ENCODE measurements around the gene ADGRL3. TPM values are rescaled to one million over a fixed set of nuclear protein-coding genes. Genes with fewer than 3 reads are reported as not detected.
A peak's percentile ranks its signal among the peaks of the same experiment; 100 is the strongest.

ADGRL3 gene
- total RNA-seq, 1 donor from 2014 or later = 93.6 TPM

GRCh38 chr4:61666244-61666643, 466.1 kb downstream of the ADGRL3 start:
- no peaks in the 10 kb centered on the region for H4K20me1 ChIP-seq (ENCODE audit: low read depth)
- Mint-ChIP-seq H3K4me3 (no peak overlapping the region), H3K36me3 (peaks cover 21% of the 10 kb centered on the region), H3K27me3 (ENCODE audit: insufficient read depth, low read depth) (peaks cover 7% of the 10 kb centered on the region), H3K27ac (peak overlapping the region; percentile 70), H3K9me3 (peaks cover 13% of the 10 kb centered on the region), H3K4me1 (peaks cover 10% of the 10 kb centered on the region)
- no peaks in the 10 kb centered on the region for H3K79me2 ChIP-seq (ENCODE audit: low read depth)
- H3K4me1 ChIP-seq = peaks cover 13% of the 10 kb centered on the region
- H3K9me3 ChIP-seq (ENCODE audit: low read depth) = no peaks in the 10 kb centered on the region
- no peaks in the 10 kb centered on the region for H3F3A ChIP-seq (ENCODE audit: low read depth)
- no peak overlapping the region for H2AFZ ChIP-seq (replicated peaks)
- DNase-seq (ENCODE audit: low spot score) = peak; percentile 36
- no peak overlapping the region for H3K9ac ChIP-seq
- H3K36me3 ChIP-seq = no peaks in the 10 kb centered on the region
- H3K27me3 ChIP-seq = no peaks in the 10 kb centered on the region
- peak overlapping the region; percentile 48 for H3K27ac ChIP-seq
- TF ChIP-seq CTCF (IDR thresholded peaks at IDR 0.05) (no peak), EZH2phosphoT487 (IDR thresholded peaks at IDR 0.05) (no peak), EZH2 (IDR thresholded peaks at IDR 0.05) (no peak)
- peak overlapping the region; percentile 31 for H3K4me2 ChIP-seq
- H3K4me3 ChIP-seq = no peak overlapping the region

DNA sequence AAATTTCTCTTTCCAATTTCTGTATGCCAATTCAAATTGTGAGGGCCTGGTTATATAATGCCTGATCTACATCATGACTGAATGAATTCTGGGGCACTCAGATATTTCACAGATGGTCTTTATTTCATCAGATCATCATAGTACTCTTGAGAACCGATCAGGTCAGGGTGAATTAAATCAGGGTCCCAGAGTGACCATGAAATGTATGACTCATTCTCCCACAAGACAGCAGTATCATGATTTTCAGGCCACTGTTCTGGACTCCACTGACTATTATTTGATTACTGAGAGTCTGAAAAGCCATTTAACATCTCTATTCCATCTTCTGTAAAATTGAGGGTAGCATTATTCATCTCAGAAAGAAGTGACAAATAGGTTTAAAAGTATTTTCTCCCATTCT, 471.5 kb downstream of the ADGRL3 start:
- Histone ChIP-seq H3K4me3 (no peak overlapping the region), H3K36me3 (no peaks in the 10 kb centered on the region), H3K9ac (no peak overlapping the region), H3K9me3 (ENCODE audit: low read depth) (no peaks in the 10 kb centered on the region), H3F3A (ENCODE audit: low read depth) (peaks cover 4% of the 10 kb centered on the region), H3K4me2 (no peak overlapping the region), H3K27ac (no peak overlapping the region), H4K20me1 (ENCODE audit: low read depth) (no peaks in the 10 kb centered on the region), H3K27me3 (no peaks in the 10 kb centered on the region), H3K4me1 (peaks cover 2% of the 10 kb centered on the region), H2AFZ (replicated peaks) (no peak overlapping the region), H3K79me2 (ENCODE audit: low read depth) (no peaks in the 10 kb centered on the region)
- no peak for TF ChIP-seq EZH2 (IDR thresholded peaks at IDR 0.05)
- no peak for TF ChIP-seq CTCF (IDR thresholded peaks at IDR 0.05)
- TF ChIP-seq EZH2phosphoT487 (IDR thresholded peaks at IDR 0.05) = no peak
- Mint-ChIP-seq H3K27ac (no peak overlapping the region), H3K36me3 (peaks cover 21% of the 10 kb centered on the region), H3K4me3 (no peak overlapping the region), H3K9me3 (peaks cover 8% of the 10 kb centered on the region), H3K4me1 (no peaks in the 10 kb centered on the region), H3K27me3 (ENCODE audit: insufficient read depth, low read depth) (peaks cover 2% of the 10 kb centered on the region)
- DNase-seq (ENCODE audit: low spot score) = no peak

DNA sequence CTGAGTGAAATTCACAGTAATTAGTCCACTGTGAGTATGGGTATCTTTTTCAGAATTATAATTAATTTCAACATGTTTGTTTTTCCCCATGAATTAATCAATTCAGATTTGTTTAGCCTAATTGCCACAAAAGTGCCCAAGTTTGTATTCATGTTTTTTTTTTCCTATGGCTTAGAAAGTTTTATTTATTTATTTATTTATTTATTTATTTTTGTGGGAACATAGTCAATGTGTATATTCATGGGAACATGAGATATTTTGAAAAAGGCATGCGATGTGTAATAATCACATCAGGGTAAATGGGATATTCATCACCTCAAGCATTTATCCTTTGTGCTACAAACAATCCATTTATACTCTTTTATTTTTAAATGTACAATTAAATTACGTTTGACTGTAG, 475.3 kb downstream of the ADGRL3 start:
- Mint-ChIP-seq H3K4me3 (no peak overlapping the region), H3K9me3 (peaks cover 10% of the 10 kb centered on the region), H3K27ac (no peak overlapping the region), H3K27me3 (ENCODE audit: insufficient read depth, low read depth) (no peaks in the 10 kb centered on the region), H3K4me1 (peaks cover 4% of the 10 kb centered on the region), H3K36me3 (peaks cover 35% of the 10 kb centered on the region)
- Histone ChIP-seq H3K4me3 (no peak overlapping the region), H3K27ac (no peak overlapping the region), H3K79me2 (ENCODE audit: low read depth) (no peaks in the 10 kb centered on the region), H4K20me1 (ENCODE audit: low read depth) (no peaks in the 10 kb centered on the region), H3F3A (ENCODE audit: low read depth) (peaks cover 5% of the 10 kb centered on the region), H3K27me3 (no peaks in the 10 kb centered on the region), H3K36me3 (peaks cover 14% of the 10 kb centered on the region), H3K4me2 (no peak overlapping the region), H3K9ac (no peak overlapping the region), H2AFZ (replicated peaks) (no peak overlapping the region), H3K4me1 (peaks cover 6% of the 10 kb centered on the region), H3K9me3 (ENCODE audit: low read depth) (no peaks in the 10 kb centered on the region)
- DNase-seq (ENCODE audit: low spot score) = no peak
- TF ChIP-seq EZH2 (IDR thresholded peaks at IDR 0.05) (no peak), EZH2phosphoT487 (IDR thresholded peaks at IDR 0.05) (no peak), CTCF (IDR thresholded peaks at IDR 0.05) (no peak)

Data from neural progenitor cell (in vitro differentiated cells).